Calu3 (cell line): ENCODE results near the gene ABTB2. TPM values are rescaled to one million over a fixed set of nuclear protein-coding genes. Genes with fewer than 3 reads are reported as not detected.

Source experiments
- BruUV-seq: library from RNA; stranded (reverse); fragments of 400-500 nt; replicated peaks from 2 replicates; lab custom pipeline; 2021; lab: Mats Ljungman, UMichigan
- CTCF ChIA-PET: fragments of 300-600 bp; sonication (Branson Sonifier 250); formaldehyde crosslinking; loops from one replicate; lab custom pipeline; 2022; ENCODE audit warnings: antibody characterized with exemption; lab: Charles Lee
- DNase-seq: peaks from one replicate; pipeline ENCODE4 v3.0.0; 2022
- H3K27ac Mint-ChIP-seq: one replicate; pipeline ENCODE4 v1.8.0; 2022; ENCODE audit warnings: mixed read lengths; ENCODE audit not compliant: unreplicated experiment
- H3K27me3 Mint-ChIP-seq: one replicate; pipeline ENCODE4 v1.8.0; 2022; ENCODE audit warnings: mixed read lengths; ENCODE audit not compliant: unreplicated experiment
- H3K36me3 Mint-ChIP-seq: one replicate; pipeline ENCODE4 v1.8.0; 2022; ENCODE audit warnings: mild to moderate bottlenecking, moderate library complexity, mixed read lengths; ENCODE audit not compliant: insufficient read depth, unreplicated experiment
- H3K4me1 Mint-ChIP-seq: one replicate; pipeline ENCODE4 v1.8.0; 2022; ENCODE audit warnings: mild to moderate bottlenecking, low read depth, mixed read lengths; ENCODE audit not compliant: unreplicated experiment
- H3K4me3 Mint-ChIP-seq: one replicate; pipeline ENCODE4 v1.8.0; 2022; ENCODE audit warnings: mild to moderate bottlenecking, low read depth, moderate library complexity, mixed read lengths; ENCODE audit not compliant: unreplicated experiment
- H3K9me3 Mint-ChIP-seq: one replicate; pipeline ENCODE4 v1.8.0; 2022; ENCODE audit warnings: low read depth, mixed read lengths; ENCODE audit not compliant: unreplicated experiment
- intact Hi-C: fragments of 100-400 bp; cut with micrococcal nuclease; formaldehyde crosslinking; loops from one replicate; pipeline ENCODE4 v1.10.0; 2022; ENCODE audit not compliant: unreplicated experiment
- total RNA-seq: library from RNA; stranded (reverse); gene quantifications from 2 replicates; pipeline ENCODE4 v1.2.3, GENCODE V29; 2022
- TF ChIP-seq, protein P1 (sequence below): fragments of 200-600 bp; IDR thresholded peaks from one replicate; pipeline ENCODE4 v1.8.0; 2022; ENCODE audit warnings: antibody characterized with exemption; ENCODE audit not compliant: unreplicated experiment

The ABTB2 gene
- total RNA-seq, 1 experiment from 2014 or later = 24.8 TPM

DNA sequence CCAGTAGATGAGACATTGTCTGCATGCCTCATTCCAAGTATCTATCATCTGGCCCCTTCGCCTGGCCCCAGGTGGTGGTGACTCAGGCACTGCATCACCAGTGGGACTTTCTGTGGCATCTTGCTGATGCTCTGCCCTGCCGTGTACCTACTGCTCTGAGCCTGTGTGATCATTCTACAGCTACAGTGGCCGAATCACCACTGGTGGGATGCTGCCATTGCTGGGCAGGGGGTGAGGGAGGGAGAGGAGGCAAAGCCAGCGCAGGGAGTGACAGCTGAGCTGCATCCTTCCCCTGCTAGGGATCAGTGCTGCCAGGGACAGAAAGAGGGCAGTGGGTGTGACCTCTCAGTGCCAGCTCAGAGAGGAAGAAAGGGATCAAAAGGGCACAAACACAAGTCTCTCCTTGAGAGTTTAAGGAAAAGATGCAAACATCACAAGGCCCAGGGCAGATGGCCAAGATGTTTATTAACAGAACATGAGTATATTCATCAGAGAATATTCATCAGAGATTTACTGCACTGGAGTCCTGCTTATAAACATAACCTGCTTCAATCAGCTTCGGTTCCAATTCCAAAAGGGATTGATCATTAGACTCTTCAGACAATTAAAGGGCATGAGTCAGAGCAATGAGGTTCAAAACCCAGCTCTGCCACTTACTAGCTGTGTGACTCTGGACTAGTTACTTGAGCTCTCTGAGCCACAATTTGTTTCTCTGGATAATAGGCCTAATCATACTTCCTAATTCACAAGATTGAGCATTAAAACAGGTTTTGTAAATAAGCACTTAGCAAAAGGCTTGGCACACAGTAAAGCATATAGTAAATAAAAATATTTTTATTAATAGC, 142.6 kb downstream of the ABTB2 start:
- Mint-ChIP-seq H3K36me3 (no peaks in the 10 kb centered on the region), H3K27me3 (no peaks in the 10 kb centered on the region), H3K4me1 (peaks cover 38% of the 10 kb centered on the region), H3K27ac (peak overlapping the region; percentile 35), H3K4me3 (no peak overlapping the region), H3K9me3 (no peaks in the 10 kb centered on the region)
- intact Hi-C loops = no loop called here
- BruUV-seq = no TSS peak
- CTCF ChIA-PET = interaction anchor here (0.6 to 0.9 kb wide), 4 partner anchors 8 to 20 kb away, joined by 3 to 7 read pairs (median 4); no protein-coding TSS in a partner anchor
- DNase-seq = peak; percentile 40
- TF ChIP-seq, protein P1, sequence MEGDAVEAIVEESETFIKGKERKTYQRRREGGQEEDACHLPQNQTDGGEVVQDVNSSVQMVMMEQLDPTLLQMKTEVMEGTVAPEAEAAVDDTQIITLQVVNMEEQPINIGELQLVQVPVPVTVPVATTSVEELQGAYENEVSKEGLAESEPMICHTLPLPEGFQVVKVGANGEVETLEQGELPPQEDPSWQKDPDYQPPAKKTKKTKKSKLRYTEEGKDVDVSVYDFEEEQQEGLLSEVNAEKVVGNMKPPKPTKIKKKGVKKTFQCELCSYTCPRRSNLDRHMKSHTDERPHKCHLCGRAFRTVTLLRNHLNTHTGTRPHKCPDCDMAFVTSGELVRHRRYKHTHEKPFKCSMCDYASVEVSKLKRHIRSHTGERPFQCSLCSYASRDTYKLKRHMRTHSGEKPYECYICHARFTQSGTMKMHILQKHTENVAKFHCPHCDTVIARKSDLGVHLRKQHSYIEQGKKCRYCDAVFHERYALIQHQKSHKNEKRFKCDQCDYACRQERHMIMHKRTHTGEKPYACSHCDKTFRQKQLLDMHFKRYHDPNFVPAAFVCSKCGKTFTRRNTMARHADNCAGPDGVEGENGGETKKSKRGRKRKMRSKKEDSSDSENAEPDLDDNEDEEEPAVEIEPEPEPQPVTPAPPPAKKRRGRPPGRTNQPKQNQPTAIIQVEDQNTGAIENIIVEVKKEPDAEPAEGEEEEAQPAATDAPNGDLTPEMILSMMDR = no peak

DNA sequence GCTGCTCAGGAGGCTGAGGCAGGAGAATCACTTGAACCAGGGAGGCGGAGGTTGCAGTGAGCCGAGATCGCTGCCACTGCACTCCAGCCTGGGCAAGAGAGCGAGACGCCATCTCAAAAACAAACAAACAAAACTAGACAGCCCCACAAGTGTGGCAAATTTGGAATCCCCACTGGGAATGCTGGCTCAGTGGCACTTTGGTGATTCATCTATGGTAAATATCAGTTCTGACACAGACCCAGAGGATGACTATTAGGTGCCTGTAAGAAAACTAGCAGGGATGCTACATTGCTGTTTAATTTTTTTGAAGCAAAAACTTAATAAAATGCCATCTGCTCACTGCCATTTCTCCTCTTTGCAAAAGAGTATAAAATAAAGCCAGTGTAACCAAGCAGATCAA, 144.4 kb downstream of the ABTB2 start:
- TF ChIP-seq, protein P1 = no peak
- CTCF ChIA-PET = no interaction called here
- Mint-ChIP-seq H3K27ac (no peak overlapping the region), H3K36me3 (no peaks in the 10 kb centered on the region), H3K4me3 (no peak overlapping the region), H3K4me1 (peaks cover 30% of the 10 kb centered on the region), H3K27me3 (no peaks in the 10 kb centered on the region), H3K9me3 (no peaks in the 10 kb centered on the region)
- intact Hi-C loops = no loop called here
- DNase-seq = no peak
- no TSS peak for BruUV-seq

DNA sequence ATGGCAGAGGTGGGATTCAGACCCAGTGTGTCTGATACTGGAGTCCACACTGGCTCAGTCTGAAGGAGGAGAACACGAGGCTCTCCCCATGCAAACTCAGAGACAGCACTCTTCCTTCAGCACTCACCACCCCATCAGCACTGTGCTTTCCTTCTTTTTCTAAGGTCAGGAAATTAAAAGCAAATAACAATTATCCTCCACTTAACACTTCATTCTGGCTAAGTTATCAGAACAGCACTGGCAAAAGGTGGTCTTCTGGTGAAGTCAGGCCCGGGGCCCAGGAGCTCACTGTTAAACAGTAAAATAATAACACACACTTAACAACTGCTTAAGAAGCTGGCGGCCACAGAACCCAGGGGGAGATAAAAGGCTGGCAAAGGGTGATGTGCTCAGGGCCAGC, 145.2 kb downstream of the ABTB2 start:
- intact Hi-C loops = no loop called here
- H3K36me3 Mint-ChIP-seq = no peaks in the 10 kb centered on the region
- H3K4me1 Mint-ChIP-seq = peaks cover 38% of the 10 kb centered on the region
- TF ChIP-seq, protein P1 = no peak
- CTCF ChIA-PET = no interaction called here
- no TSS peak for BruUV-seq
- H3K27ac Mint-ChIP-seq = no peak overlapping the region
- no peaks in the 10 kb centered on the region for H3K9me3 Mint-ChIP-seq
- H3K27me3 Mint-ChIP-seq = no peaks in the 10 kb centered on the region
- no peak for DNase-seq
- H3K4me3 Mint-ChIP-seq = no peak overlapping the region

DNA sequence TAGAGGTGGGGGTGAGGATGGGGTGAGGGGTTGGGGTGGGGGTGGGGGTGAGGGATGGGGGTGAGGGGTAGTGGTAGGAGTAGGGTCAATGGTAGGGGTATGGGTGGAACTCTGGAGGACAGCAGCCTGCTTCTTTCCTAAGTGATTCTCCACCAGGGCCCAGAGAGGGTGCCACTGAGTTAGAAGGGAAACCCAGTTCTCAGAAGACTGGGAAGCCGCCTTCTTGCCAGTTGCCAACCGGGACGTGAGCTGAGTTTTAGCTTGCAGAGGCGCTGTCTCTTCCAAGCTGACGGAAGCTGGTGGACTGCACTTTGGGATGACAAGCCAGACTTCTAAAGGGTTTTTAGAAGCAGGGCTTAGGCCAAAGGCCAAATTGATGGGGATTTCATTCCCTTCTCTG, 148.0 kb downstream of the ABTB2 start:
- no peak overlapping the region for H3K27ac Mint-ChIP-seq
- H3K9me3 Mint-ChIP-seq = no peaks in the 10 kb centered on the region
- DNase-seq = no peak
- BruUV-seq = no TSS peak
- CTCF ChIA-PET = interaction anchor here (0.6 kb wide), 1 partner anchor 9 kb away, joined by 5 read pairs; no protein-coding TSS in a partner anchor
- peaks cover 50% of the 10 kb centered on the region for H3K4me1 Mint-ChIP-seq
- H3K4me3 Mint-ChIP-seq = no peak overlapping the region
- H3K36me3 Mint-ChIP-seq = peaks cover under 1% of the 10 kb centered on the region
- H3K27me3 Mint-ChIP-seq = no peaks in the 10 kb centered on the region
- TF ChIP-seq, protein P1 = no peak
- intact Hi-C loops = loop anchor here (10.0 kb wide), 1 partner anchor 145 kb away; the partner anchor contains the start of gene ABTB2
